ENCODE data around the gene RICTOR.

The RICTOR gene

DNA sequence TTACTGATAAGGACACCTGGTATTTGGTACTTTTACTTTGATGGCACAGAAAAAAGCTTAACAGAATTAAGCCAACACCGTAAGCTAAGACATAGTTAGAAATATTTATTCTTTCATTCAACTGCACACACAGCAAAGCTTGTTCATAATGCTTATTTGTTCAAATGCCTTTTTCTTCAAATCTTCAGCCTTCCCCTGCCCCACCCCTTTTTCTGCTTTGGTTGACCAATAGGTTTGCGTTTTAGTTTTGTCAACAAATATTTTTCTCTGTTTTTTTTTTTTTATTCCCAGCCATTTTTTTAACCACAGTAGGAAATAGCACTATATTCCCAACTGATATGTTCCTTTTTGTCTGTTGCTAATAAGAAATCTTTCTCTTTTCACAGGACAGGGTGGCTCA is 4.9 kb upstream of the RICTOR start:
- TF ChIP-seq, protein P1, sequence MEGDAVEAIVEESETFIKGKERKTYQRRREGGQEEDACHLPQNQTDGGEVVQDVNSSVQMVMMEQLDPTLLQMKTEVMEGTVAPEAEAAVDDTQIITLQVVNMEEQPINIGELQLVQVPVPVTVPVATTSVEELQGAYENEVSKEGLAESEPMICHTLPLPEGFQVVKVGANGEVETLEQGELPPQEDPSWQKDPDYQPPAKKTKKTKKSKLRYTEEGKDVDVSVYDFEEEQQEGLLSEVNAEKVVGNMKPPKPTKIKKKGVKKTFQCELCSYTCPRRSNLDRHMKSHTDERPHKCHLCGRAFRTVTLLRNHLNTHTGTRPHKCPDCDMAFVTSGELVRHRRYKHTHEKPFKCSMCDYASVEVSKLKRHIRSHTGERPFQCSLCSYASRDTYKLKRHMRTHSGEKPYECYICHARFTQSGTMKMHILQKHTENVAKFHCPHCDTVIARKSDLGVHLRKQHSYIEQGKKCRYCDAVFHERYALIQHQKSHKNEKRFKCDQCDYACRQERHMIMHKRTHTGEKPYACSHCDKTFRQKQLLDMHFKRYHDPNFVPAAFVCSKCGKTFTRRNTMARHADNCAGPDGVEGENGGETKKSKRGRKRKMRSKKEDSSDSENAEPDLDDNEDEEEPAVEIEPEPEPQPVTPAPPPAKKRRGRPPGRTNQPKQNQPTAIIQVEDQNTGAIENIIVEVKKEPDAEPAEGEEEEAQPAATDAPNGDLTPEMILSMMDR (IDR thresholded peaks at IDR 0.05; ENCODE audit: low read depth, low read length), result no peak
- no peak overlapping the region for H3K4me3 ChIP-seq (ENCODE audit: low read depth, low read length)

DNA sequence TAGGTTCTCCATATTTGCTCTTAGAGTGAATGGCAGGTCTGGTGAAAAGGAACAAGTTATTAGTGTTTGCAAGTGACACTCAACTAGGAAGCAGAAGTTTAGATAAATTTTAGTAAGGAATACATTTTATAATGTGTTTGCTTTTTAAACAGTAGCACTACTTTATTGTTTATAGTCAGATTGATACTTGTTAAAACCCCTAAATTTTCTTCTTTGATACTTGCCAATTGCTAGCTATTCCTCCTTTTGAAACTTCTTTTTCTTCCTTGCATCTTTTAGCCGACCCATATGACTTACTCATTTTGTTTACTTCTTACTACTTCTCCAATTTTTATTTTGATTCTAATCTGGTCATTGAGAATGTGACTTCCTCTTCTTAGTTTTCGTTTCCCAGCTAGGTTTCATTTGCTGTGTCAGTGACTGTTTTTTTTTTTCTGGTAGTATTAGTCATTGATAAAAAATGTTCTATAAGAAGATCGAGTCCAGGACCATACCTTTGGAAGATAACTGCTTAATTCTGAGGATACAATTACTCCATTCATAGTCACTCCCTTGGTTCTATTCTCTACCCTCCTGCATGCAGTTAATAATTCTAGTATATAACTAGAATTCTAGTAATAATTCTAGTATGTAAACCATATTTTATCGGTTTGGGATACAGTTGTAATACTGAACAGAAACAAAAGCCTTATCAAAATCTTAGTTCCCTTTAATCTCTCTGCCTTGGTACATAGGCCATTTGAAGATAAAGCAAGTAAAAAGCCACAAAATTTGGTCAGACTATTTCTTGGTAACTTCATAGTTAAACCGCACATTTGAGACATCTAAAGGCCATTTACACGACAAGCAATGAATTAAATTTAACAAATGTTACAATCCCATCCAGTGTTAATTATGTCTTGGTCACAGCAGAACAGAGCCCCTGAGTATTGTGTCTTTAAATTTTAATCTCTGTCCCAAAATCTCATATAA is 2.8 kb upstream of the RICTOR start:
- H3K4me3 ChIP-seq (ENCODE audit: low read depth, low read length), result no peak overlapping the region
- TF ChIP-seq, protein P1 (IDR thresholded peaks at IDR 0.05; ENCODE audit: low read depth, low read length), result no peak

DNA sequence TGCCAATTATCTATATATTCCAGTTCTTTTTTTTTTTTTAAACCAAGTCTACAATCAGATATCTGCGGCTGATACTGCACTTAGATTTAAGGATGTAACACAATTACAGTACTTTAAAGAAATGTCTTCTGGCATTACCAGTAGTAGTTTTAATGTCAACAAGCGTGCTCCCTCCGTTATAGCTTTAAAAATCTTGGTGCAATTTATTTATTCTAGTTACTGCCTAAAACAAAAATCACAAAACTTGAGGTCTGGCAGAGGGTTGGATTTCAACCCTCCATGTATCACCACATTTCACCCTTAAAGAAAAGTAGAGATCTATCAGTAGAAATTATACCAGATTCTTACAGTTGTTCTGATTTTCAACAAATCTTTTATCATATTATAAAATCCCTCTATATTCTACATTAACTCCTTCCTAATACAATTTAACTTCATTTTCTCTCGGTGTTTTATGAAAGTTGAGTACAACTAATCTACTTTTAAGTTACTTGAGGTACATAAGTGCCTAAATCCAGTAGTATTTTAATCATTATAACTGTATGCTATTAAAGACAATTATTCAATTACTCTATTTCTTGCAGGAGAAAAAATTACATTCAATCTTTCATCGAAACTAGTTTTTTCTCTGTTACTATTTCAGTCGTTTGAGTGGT is 2.0 kb upstream of the RICTOR start:
- H3K4me3 ChIP-seq (ENCODE audit: low read depth, low read length), result no peak overlapping the region

DNA sequence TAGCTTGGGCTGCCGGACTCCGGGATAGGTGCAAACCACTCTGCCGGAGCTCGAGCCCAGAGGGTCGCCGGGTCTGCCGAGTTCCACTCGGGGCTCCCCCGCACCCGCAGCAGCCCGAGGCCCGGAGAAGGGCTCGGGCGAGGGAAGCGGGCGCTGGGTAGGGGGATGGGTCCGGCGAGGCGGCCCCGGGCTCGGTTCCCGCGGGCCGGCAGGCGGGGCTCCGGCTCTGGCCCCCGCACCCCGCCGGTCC is 507 bp downstream of the RICTOR start:
- TF ChIP-seq, protein P1 (IDR thresholded peaks at IDR 0.05; ENCODE audit: low read depth, low read length), result no peak

More for the DNA sequence above, 2.0 kb upstream of the RICTOR start:
- TF ChIP-seq, protein P1 (IDR thresholded peaks at IDR 0.05; ENCODE audit: low read depth, low read length), result no peak

DNA sequence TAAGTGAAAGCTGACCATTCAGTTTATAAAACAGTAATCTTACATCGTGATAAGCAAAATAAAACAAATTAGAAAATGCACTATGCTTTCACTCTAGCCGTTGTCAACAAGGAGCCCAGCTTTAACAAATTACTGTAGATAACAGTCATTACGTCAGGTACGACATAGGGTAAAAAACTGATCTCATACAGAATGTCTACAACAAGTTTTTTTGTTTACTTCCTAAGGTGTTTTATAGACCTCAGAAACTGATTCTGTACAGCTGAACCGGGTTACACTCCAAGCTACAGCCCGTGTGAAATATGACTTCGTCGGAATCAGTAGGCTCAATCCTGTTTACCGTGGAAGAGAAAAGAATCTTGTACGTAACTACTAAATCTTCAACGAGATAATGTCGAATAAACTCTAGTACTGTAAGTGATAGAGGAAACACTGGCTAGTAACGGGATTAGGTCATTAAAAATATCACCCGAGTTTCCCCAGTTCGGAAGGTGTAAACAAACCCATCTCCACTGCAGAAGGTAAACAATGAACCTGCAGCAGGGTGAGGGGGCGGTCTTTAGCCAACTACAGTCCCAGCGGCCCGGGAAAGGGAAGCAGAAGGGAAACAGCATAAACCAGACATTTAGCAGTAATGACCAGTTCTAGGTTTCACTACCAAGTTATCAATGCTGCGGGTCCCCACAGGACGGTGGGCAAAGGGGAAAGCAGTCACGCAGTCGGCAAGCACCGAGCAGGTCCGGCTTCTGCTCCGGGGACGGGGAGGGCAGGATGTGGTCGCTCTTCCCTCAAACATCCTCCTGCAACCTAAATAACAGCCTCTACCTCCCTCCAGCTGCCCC is 1.1 kb downstream of the RICTOR start:
- TF ChIP-seq, protein P1 (IDR thresholded peaks at IDR 0.05; ENCODE audit: low read depth, low read length), result no peak
- H3K4me3 ChIP-seq (ENCODE audit: low read depth, low read length), result peak overlapping the region; percentile 86

More for the DNA sequence above, 507 bp downstream of the RICTOR start:
- H3K4me3 ChIP-seq (ENCODE audit: low read depth, low read length), result peak overlapping the region; percentile 86

DNA sequence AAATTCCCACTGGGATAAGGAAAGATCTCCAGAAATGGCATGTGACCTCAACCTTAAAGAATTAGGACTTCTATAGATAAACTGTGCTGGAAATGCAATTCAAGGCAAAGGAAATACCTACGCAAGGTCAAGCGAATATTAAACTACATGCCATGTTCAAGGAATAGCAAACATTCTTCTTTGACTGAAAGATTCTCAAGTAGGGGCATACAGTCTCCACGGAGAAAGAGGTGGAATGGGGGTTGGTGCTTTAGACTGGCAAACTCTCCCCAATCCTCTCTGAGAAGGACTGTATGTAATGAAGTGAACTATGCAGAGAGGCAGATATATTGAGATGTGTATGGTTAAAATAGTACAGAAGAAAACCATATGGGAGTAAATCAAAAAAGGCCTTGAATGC is 6.1 kb downstream of the RICTOR start:
- TF ChIP-seq, protein P1 (IDR thresholded peaks at IDR 0.05; ENCODE audit: low read depth, low read length), result no peak

More for the DNA sequence above, 6.1 kb downstream of the RICTOR start:
- H3K4me3 ChIP-seq (ENCODE audit: low read depth, low read length), result no peak overlapping the region
